Colonic mucosa (tissue), 4 donors: ENCODE results near the gene CLEC4F. TPM values are rescaled to one million over a fixed set of nuclear protein-coding genes. Genes with fewer than 3 reads are reported as not detected.

Source experiments
- DNase-seq: peaks from one replicate; pipeline ENCODE4 v3.0.0-alpha.2; 2020
- H3K27ac ChIP-seq: fragments of 200-600 bp; one replicate; pipeline ENCODE4 v1.8.0; 2021
- H3K27me3 ChIP-seq: fragments of 200-600 bp; one replicate; pipeline ENCODE4 v1.8.0; 2021
- H3K36me3 ChIP-seq: fragments of 200-600 bp; one replicate; pipeline ENCODE4 v1.8.0; 2021
- H3K4me1 ChIP-seq: fragments of 200-600 bp; one replicate; pipeline ENCODE4 v1.8.0; 2021; ENCODE audit warnings: mild to moderate bottlenecking
- H3K4me3 ChIP-seq: fragments of 200-600 bp; one replicate; pipeline ENCODE4 v1.8.0; 2021
- H3K9ac ChIP-seq, 2 donors: one replicate each; pipeline ENCODE4 v1.7.0; 2013; ENCODE audit warnings: control low read depth in 2 of 2, low read depth in 2 of 2, low read length in 2 of 2
- H3K9me3 ChIP-seq: fragments of 200-600 bp; one replicate; pipeline ENCODE4 v1.8.0; 2021
- CTCF ChIP-seq: fragments of 200-600 bp; IDR thresholded peaks from one replicate; pipeline ENCODE4 v1.8.0; 2022; ENCODE audit warnings: antibody characterized with exemption, mild to moderate bottlenecking
- intact Hi-C: fragments of 100-400 bp; cut with DNase I; formaldehyde crosslinking; loops from one replicate; pipeline ENCODE4 v1.14.1; 2022
- total RNA-seq, 2 donors: library from RNA; stranded (reverse); fragmentation: NEBNext Ultra II Directional in 1 of 2; extraction: Animal tissue kit (Norgen Biotek cat#: 25700) in 1 of 2; gene quantifications; one replicate each; pipeline ENCODE4 v1.2.1, GENCODE V29; 2021
- donor health status: healthy.
- donor health status: DM: no; HTN: no; CAD: no.
- donor health status: DM: no; HTN: no; CAD: no.

CLEC4F gene
- total RNA-seq, 2 donors from 2014 or later = 0.12 TPM; not detected in 1

- H3K4me1 ChIP-seq = no peaks in the 10 kb centered on the region
- H3K36me3 ChIP-seq = no peaks in the 10 kb centered on the region
- H3K4me3 ChIP-seq = no peak overlapping the region
- H3K9me3 ChIP-seq = no peaks in the 10 kb centered on the region
- peaks cover 8% of the 10 kb centered on the region for H3K27me3 ChIP-seq
- intact Hi-C loops = no loop called here
- no peak for TF ChIP-seq CTCF
- no peak overlapping the region for H3K9ac ChIP-seq
- H3K27ac ChIP-seq = no peak overlapping the region
- no peak for DNase-seq
These were observed 45.3 kb downstream of the CLEC4F start for GRCh38 chr2:70775141-70775540.

GRCh38 chr2:70772486-70773155 lies 47.8 kb downstream of the CLEC4F start:
- intact Hi-C loops = no loop called here
- no peak overlapping the region for H3K9ac ChIP-seq
- H3K27ac ChIP-seq = no peak overlapping the region
- H3K9me3 ChIP-seq = no peaks in the 10 kb centered on the region
- no peaks in the 10 kb centered on the region for H3K36me3 ChIP-seq
- TF ChIP-seq CTCF = no peak
- H3K4me3 ChIP-seq = no peak overlapping the region
- H3K4me1 ChIP-seq = peaks cover 2% of the 10 kb centered on the region
- DNase-seq = no peak
- peaks cover 29% of the 10 kb centered on the region for H3K27me3 ChIP-seq

GRCh38 chr2:70771446-70771845 lies 49.0 kb downstream of the CLEC4F start:
- Histone ChIP-seq H3K9ac (no peak overlapping the region), H3K27ac (no peak overlapping the region), H3K4me1 (peaks cover 5% of the 10 kb centered on the region), H3K9me3 (no peaks in the 10 kb centered on the region), H3K4me3 (no peak overlapping the region), H3K27me3 (peaks cover 41% of the 10 kb centered on the region), H3K36me3 (no peaks in the 10 kb centered on the region)
- intact Hi-C loops = no loop called here
- no peak for TF ChIP-seq CTCF
- DNase-seq = no peak

GRCh38 chr2:70769450-70769849 lies 50.9 kb downstream of the CLEC4F start:
- Histone ChIP-seq H3K4me3 (no peak overlapping the region), H3K27ac (no peak overlapping the region), H3K36me3 (no peaks in the 10 kb centered on the region), H3K9ac (no peak overlapping the region), H3K4me1 (peaks cover 5% of the 10 kb centered on the region), H3K27me3 (peaks cover 52% of the 10 kb centered on the region), H3K9me3 (no peaks in the 10 kb centered on the region)
- TF ChIP-seq CTCF = no peak
- intact Hi-C loops = no loop called here
- no peak for DNase-seq

- Histone ChIP-seq H3K4me1 (peaks cover 5% of the 10 kb centered on the region), H3K9me3 (no peaks in the 10 kb centered on the region), H3K27me3 (peaks cover 52% of the 10 kb centered on the region), H3K4me3 (no peak overlapping the region), H3K36me3 (no peaks in the 10 kb centered on the region), H3K27ac (no peak overlapping the region), H3K9ac (no peak overlapping the region)
- DNase-seq = no peak
- no peak for TF ChIP-seq CTCF
- intact Hi-C loops = no loop called here
These were observed 51.8 kb downstream of the CLEC4F start for GRCh38 chr2:70768590-70769085.
